RKO (cell line): ENCODE results near the gene DNAJC6.

Source experiments
- DNase-seq: peaks from one replicate; pipeline ENCODE4 v3.0.0-alpha.2; 2016; ENCODE audit warnings: low spot score

Gene DNAJC6

DNA sequence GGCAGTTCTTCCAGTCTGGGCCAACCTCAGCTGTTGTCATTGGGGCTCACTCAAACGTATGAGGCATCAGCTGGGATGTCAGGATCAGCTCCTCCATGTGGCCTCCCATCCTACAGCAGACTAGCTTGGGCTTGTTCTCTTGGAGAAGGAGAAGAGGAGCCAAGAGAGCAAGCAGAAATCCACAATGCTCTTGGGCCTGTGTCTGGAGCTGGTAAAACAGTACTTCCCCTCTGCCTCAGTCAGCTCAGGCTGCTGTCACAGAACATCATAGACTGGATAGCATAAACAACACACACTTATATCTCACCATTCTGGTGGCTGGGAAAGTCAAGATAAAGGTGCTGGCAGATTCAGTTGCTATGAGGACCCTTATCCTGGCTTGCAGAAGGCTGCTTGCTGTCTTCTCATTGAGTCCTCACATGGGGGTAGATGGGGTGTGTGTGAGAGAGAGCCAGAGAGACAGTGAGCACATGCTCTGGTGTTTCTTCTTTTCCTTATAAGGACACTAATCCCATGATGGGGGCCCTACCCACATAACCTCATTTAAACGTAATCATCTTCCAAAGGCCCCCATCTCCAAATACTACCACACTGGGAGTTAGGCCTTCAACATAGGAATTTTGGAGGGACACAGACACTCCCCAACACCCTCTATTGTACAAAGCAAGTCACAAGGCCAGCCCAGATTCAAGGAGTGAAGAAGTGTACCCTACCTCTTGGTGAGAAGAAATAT, 16.3 kb upstream of the DNAJC6 start:
- DNase-seq, result no peak

DNA sequence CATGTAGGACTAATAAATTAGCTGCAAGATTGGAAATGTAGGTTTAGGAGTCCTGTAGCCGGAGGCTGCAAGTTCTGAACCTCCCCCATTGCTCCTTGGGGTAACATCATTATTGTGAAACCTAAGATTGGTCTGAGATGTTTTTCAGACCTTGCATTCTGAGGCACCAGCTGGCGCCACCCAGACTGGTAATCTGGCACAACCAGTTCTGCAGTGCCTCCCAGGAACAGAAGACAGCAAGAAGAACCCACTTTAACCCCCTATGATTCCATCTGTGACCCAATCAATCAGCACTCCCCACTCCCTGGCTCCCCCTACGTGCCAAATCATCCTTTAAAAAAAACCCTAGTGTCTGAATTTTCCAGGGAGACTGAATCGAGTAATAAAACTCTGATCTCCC, 11.6 kb upstream of the DNAJC6 start:
- no peak for DNase-seq

DNA sequence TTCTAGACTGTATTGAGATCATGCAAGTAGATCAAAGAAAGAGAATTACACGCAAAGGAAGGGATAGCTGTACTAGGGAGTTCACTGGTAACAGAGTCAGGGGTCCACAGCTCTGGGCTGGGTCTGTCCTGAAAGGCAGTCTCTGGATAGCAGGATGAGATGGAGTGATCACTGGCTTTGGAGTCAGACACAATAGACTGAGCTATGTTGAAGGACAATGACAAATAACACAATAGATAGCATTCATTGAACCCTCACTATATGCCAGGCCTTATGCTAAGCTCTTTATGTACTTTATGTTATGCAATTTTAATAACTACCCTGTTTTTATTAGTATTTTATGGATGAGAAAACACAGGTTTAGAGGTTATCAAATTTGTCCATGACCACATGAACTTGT, 10.0 kb upstream of the DNAJC6 start:
- DNase-seq, result no peak

- no peak for DNase-seq
Measured at GRCh38 chr1:65308781-65309303, 501 bp upstream of the DNAJC6 start.

DNA sequence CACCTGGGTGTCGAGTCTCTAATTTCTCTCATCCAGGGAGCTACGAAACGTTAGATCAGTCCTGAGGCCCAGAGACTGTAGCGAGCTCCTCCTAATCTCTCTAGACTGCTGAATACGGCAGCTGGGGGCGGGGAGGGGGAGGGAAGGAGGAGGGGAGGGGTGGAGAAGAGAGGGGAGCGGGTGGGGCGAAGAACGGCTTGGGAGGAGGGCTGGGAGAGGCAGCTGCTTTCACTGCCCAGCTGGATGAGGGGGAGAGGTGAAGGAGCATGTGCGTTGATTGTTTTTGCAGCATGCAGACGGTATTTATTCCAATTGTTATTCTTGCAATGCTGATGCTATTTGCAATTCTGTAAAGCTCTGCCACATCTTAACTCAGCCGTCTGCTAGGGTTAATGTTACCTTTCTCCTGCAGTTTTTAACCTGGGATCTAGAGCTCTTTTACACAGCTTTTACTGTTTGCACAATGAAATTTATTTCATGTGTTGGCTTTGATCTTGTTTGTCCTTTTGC, 790 bp downstream of the DNAJC6 start:
- DNase-seq, result no peak

- no peak for DNase-seq
Measured at GRCh38 chr1:65311760-65312159, 2.4 kb downstream of the DNAJC6 start.

GRCh38 chr1:65316233-65316632, 6.9 kb downstream of the DNAJC6 start:
- DNase-seq, result no peak

DNA sequence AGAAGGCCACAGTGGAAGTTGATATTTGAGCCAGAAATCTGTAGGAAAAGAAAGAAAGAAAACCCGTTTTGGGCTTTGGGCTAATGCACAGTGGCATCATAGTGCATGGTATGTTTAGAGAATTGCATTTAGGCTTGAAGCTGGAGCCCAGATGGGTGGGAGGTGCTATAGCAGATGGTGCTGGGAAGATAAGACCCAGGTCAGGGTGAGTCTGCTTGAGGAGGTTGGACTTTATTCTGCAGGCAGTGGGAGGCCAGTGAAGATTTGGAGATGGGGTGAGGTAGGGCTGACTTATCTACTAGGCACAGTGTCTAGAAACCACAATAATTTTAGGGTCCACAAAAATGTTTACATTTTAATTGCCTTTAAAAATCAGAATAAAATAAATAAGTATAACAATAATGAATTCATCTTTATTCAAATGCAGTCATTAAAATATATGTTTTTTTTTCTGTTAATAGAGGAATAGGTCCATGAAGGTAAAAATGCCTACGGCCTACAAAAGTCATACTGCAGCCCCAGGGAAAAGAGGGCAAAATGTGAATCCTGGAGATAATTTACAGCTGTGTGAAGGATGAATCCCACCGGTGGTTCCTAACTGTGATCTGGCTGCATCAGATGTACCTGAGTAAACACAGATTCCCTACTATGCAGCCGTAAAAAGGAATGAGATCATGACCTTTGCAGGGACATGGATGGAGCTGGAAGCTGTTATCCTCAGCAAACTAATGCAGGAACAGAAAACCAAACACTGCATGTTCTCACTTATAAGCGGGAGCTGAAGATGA, 8.7 kb downstream of the DNAJC6 start:
- no peak for DNase-seq

- DNase-seq, result no peak
Measured at GRCh38 chr1:65319141-65319540, 9.8 kb downstream of the DNAJC6 start.

DNA sequence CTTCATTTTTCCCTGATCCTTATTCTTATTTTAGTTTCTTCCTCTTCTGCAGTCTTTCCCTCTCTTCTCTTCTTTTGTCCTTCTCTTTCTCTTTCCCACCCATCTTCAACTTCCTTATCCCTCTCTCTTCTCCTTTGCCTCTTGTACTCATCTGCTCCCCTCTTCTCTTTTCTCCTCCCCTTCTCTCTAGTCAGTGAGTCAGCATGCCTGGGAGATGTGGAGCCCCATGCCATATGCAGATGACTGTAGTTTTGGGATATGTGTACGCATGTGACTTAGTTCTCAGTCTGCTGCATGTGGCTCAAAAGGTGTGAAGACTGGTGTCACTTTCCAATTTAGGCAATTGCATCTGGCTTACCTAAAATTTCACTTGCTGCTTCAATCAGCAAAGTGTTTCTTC, 10.4 kb downstream of the DNAJC6 start:
- peak; percentile 10 for DNase-seq

- no peak for DNase-seq
Measured at GRCh38 chr1:65321879-65322278, 12.5 kb downstream of the DNAJC6 start.

DNA sequence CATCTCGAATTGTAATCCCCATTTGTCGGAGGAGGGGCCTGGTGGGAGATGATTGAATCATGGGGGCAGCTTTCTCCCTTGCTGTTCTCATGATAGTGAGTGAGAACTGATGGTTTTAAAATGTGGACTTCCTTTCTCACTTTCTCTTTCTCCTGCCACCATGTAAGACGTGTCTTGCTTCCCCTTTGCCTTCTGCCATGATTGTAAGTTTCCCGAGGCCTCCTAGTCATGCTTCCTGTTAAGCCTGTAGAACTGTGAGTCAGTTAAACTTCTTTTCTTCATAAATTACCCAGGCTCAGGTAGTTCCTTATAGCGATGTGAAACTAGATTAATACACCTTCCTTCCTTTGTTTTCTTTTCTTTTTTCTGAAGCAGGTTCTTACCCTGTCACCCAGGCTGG, 13.9 kb downstream of the DNAJC6 start:
- no peak for DNase-seq

- no peak for DNase-seq
Measured at GRCh38 chr1:65330021-65330420, 20.7 kb downstream of the DNAJC6 start.

- no peak for DNase-seq
Measured at GRCh38 chr1:65330822-65331221, 21.5 kb downstream of the DNAJC6 start.

- DNase-seq, result no peak
Measured at GRCh38 chr1:65332821-65333220, 23.5 kb downstream of the DNAJC6 start.

DNA sequence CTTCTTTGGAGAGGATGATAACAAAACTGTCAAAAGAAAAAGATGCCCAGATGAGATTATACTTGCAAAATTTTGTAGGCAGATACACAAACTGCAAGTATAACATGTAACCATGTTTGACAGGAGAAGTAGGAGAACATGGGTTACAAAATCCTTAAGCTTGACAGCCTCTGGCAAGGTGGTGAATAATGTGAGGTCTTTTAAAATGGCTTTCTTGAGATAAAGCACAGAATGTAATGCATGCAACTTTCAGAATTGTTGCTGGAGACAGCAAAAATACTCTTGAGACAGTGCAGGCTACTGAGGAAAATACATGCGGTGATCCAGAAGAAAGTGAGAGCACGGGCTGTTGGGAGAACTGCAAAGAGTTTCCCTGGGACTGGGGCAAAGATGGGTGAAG, 24.7 kb downstream of the DNAJC6 start:
- DNase-seq, result no peak

DNA sequence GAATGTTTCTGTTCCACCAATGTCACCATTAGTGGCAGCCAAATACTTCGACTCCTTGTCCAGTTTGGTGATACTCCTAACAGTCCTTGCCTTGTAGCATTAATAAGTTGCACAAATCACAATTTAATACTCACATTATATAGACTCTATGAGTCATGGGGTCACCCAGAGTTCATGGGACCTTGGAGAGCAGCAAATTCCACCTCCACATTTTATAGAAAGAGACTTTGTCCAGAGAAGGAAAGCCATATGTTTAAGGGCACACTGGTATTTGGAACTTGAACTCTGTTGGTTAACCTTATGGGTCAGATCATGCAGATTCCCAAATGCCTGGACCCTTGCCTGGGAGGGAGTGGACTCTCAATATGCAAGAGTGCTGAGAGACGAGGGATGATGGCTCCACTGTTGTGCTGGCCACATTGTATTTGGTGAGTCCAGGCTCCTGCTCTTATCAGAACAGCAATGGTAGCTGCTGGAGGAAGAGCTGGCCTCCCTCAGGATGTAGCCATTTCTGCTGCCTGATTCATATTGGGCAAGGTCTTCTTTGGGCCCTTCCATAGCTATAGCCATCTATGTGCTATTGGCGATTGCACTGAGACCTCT, 30.6 kb downstream of the DNAJC6 start:
- DNase-seq, result peak; percentile 26

DNA sequence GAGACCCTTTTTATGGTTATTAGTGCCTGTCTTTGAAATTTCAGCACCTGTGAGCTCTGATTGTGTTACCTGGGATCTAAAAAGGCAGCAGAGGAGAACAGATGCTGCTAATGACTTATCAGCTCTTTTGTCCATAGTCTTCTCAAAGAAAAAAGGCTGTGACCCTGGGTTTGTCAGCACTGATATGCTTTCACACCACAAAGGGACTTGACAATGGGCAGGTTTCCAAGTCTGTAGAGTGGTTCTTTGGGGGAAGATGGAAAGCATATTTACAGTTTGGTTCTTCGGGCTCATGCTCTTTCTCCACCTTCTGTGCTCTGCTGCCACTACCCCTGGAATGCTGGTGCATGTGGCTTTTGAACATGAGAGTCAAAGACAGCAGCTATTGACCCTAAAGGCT, 32.0 kb downstream of the DNAJC6 start:
- DNase-seq, result no peak

DNA sequence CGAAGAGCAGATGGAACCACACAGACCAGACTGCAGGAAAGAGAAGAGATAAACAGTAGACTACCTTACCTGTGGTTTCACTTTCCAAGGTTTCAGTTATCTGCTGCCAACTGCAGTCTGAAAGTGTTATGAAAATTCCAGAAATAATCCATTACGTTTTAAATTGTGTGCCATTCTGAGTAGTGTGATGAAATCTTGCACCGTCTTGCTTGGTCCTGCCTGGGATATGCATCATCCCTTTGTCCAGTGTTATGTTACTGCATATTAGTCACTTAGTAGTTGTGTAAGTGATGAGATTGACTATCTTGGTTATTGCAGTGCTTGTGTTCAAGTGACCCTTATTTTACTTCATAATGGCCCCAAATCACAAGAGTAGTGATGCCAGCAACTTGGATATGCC, 33.9 kb downstream of the DNAJC6 start:
- DNase-seq, result peak; percentile 64

DNA sequence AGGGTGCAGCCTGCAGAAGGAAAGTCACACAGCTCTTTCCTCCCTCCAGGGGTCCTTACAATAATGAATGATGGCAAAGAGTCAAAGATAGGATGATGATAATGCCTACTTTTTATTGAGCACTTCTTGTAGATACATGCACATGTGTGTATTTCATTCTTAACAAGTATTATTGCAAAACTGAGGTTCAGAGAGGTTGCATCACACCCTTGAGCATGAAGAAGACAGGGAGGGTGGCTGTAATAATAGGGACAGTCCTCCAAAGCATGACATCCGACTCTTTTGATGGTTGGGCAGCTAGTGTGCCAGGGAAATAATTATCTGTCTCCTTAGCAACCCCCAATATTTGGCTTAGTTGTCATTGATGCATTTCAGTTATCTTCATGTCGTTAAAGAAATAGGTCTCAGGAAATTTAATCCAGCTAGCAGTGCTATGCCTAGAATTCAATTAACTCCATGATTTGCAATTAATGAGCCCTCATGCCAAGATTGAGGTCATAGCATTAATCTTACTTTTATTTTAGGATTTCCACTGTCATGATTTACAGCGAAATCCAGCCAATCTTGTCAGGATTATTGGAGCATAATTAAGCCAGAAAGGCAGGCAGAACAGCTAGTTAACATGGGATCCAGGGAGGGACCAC, 35.0 kb downstream of the DNAJC6 start:
- DNase-seq, result no peak

DNA sequence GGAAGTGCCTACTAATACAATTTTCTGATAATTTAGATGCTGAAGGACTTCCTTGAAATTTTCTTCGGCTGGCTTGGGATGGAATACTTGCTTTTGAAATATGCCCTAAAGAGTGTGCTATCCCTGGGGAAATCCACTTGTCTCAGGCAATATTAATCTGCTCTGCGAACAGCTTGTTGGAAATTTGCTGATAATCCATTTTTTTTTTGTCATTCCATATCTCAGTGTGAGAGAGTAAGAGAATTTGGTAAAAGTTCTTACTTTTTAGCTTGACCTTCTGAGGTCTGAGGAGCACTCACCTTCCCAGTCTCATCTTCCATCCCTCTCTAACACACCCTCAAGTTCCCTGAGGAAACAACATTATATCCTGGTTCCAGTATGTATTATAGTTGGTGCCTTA, 36.8 kb downstream of the DNAJC6 start:
- DNase-seq, result no peak

DNA sequence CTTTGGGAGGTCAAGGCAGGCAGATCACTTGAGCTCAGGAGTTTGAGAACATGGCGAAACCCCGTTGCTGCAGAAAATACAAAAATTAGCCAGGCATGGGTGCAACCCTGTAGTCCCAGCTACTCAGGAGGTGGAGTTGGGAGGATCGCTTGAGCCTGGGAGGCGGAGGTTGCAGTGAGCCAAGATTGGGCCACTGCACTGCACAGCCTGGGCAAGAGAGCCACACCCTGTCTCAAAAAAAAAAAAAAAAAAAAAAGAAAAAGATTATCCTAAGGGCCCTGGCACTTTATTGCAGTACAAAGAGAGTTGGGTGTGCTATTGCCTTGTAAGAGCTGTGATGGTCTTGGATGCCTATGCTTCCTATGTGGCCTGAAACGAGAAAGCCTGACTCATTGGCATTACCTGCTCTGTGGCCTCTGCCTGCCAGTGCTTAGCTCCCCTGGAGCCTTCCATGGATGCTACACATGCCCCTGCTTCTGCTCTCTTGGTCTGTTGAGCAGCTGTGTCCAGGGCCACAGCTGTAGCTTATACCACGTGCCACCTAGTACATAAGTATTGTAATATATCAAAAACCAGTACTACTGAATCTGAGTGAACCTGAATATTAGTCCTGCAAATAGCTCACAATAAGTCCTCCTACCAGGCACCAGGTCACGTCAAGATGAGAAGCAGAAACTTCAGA, 45.8 kb downstream of the DNAJC6 start:
- DNase-seq, result no peak
